Lung (tissue), 12 donors: ENCODE data around the gene LGR4. TPM values are rescaled to one million over a fixed set of nuclear protein-coding genes. Genes with fewer than 3 reads are reported as not detected.

Experiments
- ATAC-seq: fragments of 200-7000 bp; cut with Tn5 transposase; one replicate; pipeline ENCODE4 v1.9.1; 2020; ENCODE audit warnings: moderate number of reproducible peaks; ENCODE audit not compliant: insufficient read depth, low FRiP score
- DNase-seq, 3 donors: peaks; one replicate each; pipeline ENCODE4 v3.0.0-alpha.2; 2013 to 2017
- H3K27ac ChIP-seq, 2 donors: one replicate each; pipeline ENCODE4 v1.5.1; 2013; ENCODE audit warnings: mild to moderate bottlenecking in 2 of 2, moderate library complexity in 2 of 2, control low read depth in 1 of 2, inconsistent platforms in 1 of 2, low read depth in 1 of 2, low read length in 1 of 2
- H3K27me3 ChIP-seq, 3 donors: one replicate each; pipeline ENCODE4 v1.5.1; 2013; ENCODE audit warnings: low read length in 2 of 3; ENCODE audit not compliant: control insufficient read depth in 3 of 3, insufficient read depth in 3 of 3
- H3K36me3 ChIP-seq, 4 donors: one replicate each; pipeline ENCODE4 v1.5.1; 2013; ENCODE audit warnings: low read length in 4 of 4, mild to moderate bottlenecking in 1 of 4, moderate library complexity in 1 of 4; ENCODE audit not compliant: control insufficient read depth in 4 of 4, insufficient read depth in 4 of 4
- H3K4me1 ChIP-seq, 5 donors: one replicate each; pipeline ENCODE4 v1.5.1; 2013; ENCODE audit warnings: low read length in 5 of 5, mild to moderate bottlenecking in 2 of 5, moderate library complexity in 1 of 5; ENCODE audit not compliant: control insufficient read depth in 5 of 5, insufficient read depth in 5 of 5
- H3K4me3 ChIP-seq: one replicate; pipeline ENCODE4 v1.5.1; 2013; ENCODE audit warnings: mild to moderate bottlenecking, control low read depth, moderate library complexity
- H3K9ac ChIP-seq, 2 donors: one replicate each; pipeline ENCODE4 v1.5.1; 2013; ENCODE audit warnings: low read length in 2 of 2, control low read depth in 1 of 2; ENCODE audit not compliant: insufficient read depth in 1 of 2
- H3K9me3 ChIP-seq, 4 donors: one replicate each; pipeline ENCODE4 v1.5.1; 2013; ENCODE audit warnings: low read length in 3 of 4, mild to moderate bottlenecking in 1 of 4, moderate library complexity in 1 of 4; ENCODE audit not compliant: control insufficient read depth in 4 of 4, insufficient read depth in 3 of 4
- WGBS, 2 donors: extraction: QIAGEN DNeasy Blood & Tissue Kit; methylation state at CpG; one replicate each; pipeline ENCODE4 v1.1.7; 2013; 5-methylcytosine and 5-hydroxymethylcytosine counted together
- polyA plus RNA-seq, 2 donors: library from polyadenylated mRNA; stranded (reverse); fragments of 200-250 nt; gene quantifications; one replicate each; pipeline ENCODE4 v1.2.1, GENCODE V29; 2013
- total RNA-seq, 2 donors: library from RNA; depleted of rRNA in 1 of 2; stranded (reverse); fragments of >200 nt in 1 of 2; gene quantifications; one replicate each; pipeline ENCODE4 v1.2.1, GENCODE V29; 2014 to 2021
- TF ChIP-seq, protein P1 (sequence below): IDR thresholded peaks from 2 replicates; pipeline ENCODE4 v1.5.1; 2012; ENCODE audit warnings: mild to moderate bottlenecking; ENCODE audit errors: control extremely low read depth, extremely low read depth
- donor health status: control.
- donor health status: control.
- donor health status: Bipolar disorder and iron deficiency.
- donor health status: healthy.
- donor health status: DM: yes; HTN: yes; CAD: no.

LGR4 gene
- total and polyA plus RNA-seq, 4 donors, result 2.2 to 29.2 (median 3.7) TPM

- DNase-seq, result no peak
- Histone ChIP-seq H3K4me1 (peaks cover 0 to 22% (median 18%) of the 10 kb centered on the region in 5 donors), H3K9me3 (no peaks in the 10 kb centered on the region), H3K9ac (no peak overlapping the region), H3K4me3 (no peak overlapping the region), H3K27ac (no peak overlapping the region), H3K36me3 (no peaks in the 10 kb centered on the region), H3K27me3 (peaks cover 0 to 16% (median 0%) of the 10 kb centered on the region in 3 donors)
- 78 to 85% methylated on average over 3 of the region's 3 CpGs for WGBS, 2 donors
- no peak for ATAC-seq
- TF ChIP-seq, protein P1, sequence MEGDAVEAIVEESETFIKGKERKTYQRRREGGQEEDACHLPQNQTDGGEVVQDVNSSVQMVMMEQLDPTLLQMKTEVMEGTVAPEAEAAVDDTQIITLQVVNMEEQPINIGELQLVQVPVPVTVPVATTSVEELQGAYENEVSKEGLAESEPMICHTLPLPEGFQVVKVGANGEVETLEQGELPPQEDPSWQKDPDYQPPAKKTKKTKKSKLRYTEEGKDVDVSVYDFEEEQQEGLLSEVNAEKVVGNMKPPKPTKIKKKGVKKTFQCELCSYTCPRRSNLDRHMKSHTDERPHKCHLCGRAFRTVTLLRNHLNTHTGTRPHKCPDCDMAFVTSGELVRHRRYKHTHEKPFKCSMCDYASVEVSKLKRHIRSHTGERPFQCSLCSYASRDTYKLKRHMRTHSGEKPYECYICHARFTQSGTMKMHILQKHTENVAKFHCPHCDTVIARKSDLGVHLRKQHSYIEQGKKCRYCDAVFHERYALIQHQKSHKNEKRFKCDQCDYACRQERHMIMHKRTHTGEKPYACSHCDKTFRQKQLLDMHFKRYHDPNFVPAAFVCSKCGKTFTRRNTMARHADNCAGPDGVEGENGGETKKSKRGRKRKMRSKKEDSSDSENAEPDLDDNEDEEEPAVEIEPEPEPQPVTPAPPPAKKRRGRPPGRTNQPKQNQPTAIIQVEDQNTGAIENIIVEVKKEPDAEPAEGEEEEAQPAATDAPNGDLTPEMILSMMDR, result no peak
Observed at GRCh38 chr11:27405134-27405533, 67.5 kb downstream of the LGR4 start.

DNA sequence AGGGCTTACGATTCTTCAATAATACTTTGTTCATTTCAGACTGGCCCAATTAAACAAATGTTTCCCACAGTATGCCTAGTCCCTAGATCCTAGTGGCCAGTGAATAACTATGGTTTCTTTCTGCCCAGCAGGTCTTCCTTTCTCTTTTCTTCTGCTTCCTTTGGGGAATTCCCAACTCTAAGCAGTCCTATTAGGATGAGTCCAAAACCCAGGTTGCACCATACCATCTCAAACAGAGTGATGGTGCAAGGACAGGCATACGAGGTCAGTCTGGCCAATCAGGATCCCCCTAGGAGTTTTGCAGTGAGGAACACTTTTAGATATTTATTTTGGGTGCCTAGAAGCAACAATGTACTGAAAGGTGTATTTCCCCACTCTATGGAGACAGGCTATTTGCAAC is 68.2 kb downstream of the LGR4 start:
- peaks cover 0 to 16% (median 0%) of the 10 kb centered on the region in 3 donors for H3K27me3 ChIP-seq
- peaks cover 0 to 15% (median 11%) of the 10 kb centered on the region in 5 donors for H3K4me1 ChIP-seq
- no peak overlapping the region for H3K27ac ChIP-seq
- no peak for DNase-seq
- WGBS, 2 donors, result 76 to 86% methylated on average over 2 of the region's 2 CpGs
- H3K9me3 ChIP-seq, result no peaks in the 10 kb centered on the region
- TF ChIP-seq, protein P1, result no peak
- H3K9ac ChIP-seq, result no peak overlapping the region
- no peaks in the 10 kb centered on the region for H3K36me3 ChIP-seq
- ATAC-seq, result no peak
- H3K4me3 ChIP-seq, result no peak overlapping the region

DNA sequence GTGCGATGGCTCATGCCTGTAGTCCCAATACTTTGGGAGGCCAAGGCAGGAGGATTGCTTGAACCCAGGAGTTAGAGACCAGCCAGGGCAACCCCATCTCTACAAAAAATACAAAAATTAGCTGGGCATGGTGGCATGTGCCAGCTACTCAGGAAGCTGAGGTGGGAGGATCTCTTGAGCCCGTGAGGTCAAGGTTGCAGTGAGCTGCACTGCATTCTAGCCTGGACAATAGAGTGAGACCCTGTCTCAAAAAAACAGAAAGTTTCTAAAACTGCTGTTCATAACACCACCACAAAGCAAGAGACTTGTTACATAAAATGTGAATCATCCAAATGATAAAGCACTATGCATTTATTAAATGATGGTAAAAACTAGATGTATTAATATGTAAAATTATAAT is 69.4 kb downstream of the LGR4 start:
- Histone ChIP-seq H3K9me3 (no peaks in the 10 kb centered on the region), H3K4me1 (peaks cover 0 to 7% (median 1%) of the 10 kb centered on the region in 5 donors), H3K27me3 (peaks cover 0 to 28% (median 2%) of the 10 kb centered on the region in 3 donors), H3K9ac (no peak overlapping the region), H3K36me3 (no peaks in the 10 kb centered on the region), H3K4me3 (no peak overlapping the region), H3K27ac (no peak overlapping the region)
- no peak for DNase-seq
- TF ChIP-seq, protein P1, result no peak
- no peak for ATAC-seq
- WGBS, 2 donors, result 95 to 96% methylated on average over 2 of the region's 2 CpGs

GRCh38 chr11:27402450-27402849 is 70.1 kb downstream of the LGR4 start:
- ATAC-seq (no peak), DNase-seq (no peak)
- no peak overlapping the region for H3K27ac ChIP-seq
- 92 to 97% methylated on average over 2 of the region's 2 CpGs for WGBS, 2 donors
- no peaks in the 10 kb centered on the region for H3K9me3 ChIP-seq
- H3K27me3 ChIP-seq, result peaks cover 0 to 34% (median 2%) of the 10 kb centered on the region in 3 donors
- no peak overlapping the region for H3K9ac ChIP-seq
- TF ChIP-seq, protein P1, result no peak
- peaks cover 0 to 12% (median 1%) of the 10 kb centered on the region in 5 donors for H3K4me1 ChIP-seq
- H3K4me3 ChIP-seq, result no peak overlapping the region
- no peaks in the 10 kb centered on the region for H3K36me3 ChIP-seq
